SJSA1 (cell line): ENCODE data around the gene AFAP1. TPM values are rescaled to one million over a fixed set of nuclear protein-coding genes. Genes with fewer than 3 reads are reported as not detected.
A peak's percentile ranks its signal among the peaks of the same experiment; 100 is the strongest.

ENCODE experiments used
- DNase-seq, 2 experiments: peaks; one replicate each; pipeline ENCODE4 v3.0.0-alpha.2; 2015 to 2020; ENCODE audit warnings: low spot score in 2 of 2, low read depth in 1 of 2
- H3K27ac ChIP-seq: fragments of 250-450 bp; sonication (Bioruptor Pico); 2 replicates; pipeline ENCODE4 v1.5.1; 2020; ENCODE audit warnings: mild to moderate bottlenecking, moderate library complexity
- H3K27me3 ChIP-seq: fragments of 250-450 bp; sonication (Bioruptor Pico); replicated peaks from 2 replicates; pipeline ENCODE4 v1.5.1; 2020; ENCODE audit warnings: mild to moderate bottlenecking, moderate library complexity
- H3K36me3 ChIP-seq: fragments of 250-450 bp; sonication (Bioruptor Pico); 2 replicates; pipeline ENCODE4 v1.5.1; 2020; ENCODE audit warnings: mild to moderate bottlenecking
- H3K4me1 ChIP-seq: fragments of 250-450 bp; sonication (Bioruptor Pico); replicated peaks from 2 replicates; pipeline ENCODE4 v1.6.1; 2021; ENCODE audit warnings: mild to moderate bottlenecking
- H3K4me3 ChIP-seq: fragments of 250-450 bp; sonication (Bioruptor Pico); 2 replicates; pipeline ENCODE4 v1.5.1; 2020; ENCODE audit warnings: mild to moderate bottlenecking
- H3K9me3 ChIP-seq: fragments of 250-450 bp; sonication (Bioruptor Pico); replicated peaks from 2 replicates; pipeline ENCODE4 v1.5.1; 2020; ENCODE audit warnings: mild to moderate bottlenecking
- total RNA-seq: library from RNA; depleted of rRNA; stranded (reverse); fragments of >200 nt; shearing (Covaris generic); gene quantifications from 2 replicates; pipeline ENCODE4 v1.2.3, GENCODE V29; 2014

The AFAP1 gene
- total RNA-seq, 1 experiment from 2014 or later = 47.4 TPM

- peaks cover 7% of the 10 kb centered on the region for H3K4me1 ChIP-seq
- no peak for DNase-seq
- no peak overlapping the region for H3K4me3 ChIP-seq
- H3K27ac ChIP-seq = no peak overlapping the region
- H3K36me3 ChIP-seq = peaks cover 73% of the 10 kb centered on the region
- H3K27me3 ChIP-seq = no peaks in the 10 kb centered on the region
- no peaks in the 10 kb centered on the region for H3K9me3 ChIP-seq
Measured at GRCh38 chr4:7784131-7784870, 155.4 kb downstream of the AFAP1 start.

- Histone ChIP-seq H3K4me1 (peaks cover 12% of the 10 kb centered on the region), H3K27ac (no peak overlapping the region)
- no peak for DNase-seq
Measured at GRCh38 chr4:7783541-7783940, 156.1 kb downstream of the AFAP1 start.

DNA sequence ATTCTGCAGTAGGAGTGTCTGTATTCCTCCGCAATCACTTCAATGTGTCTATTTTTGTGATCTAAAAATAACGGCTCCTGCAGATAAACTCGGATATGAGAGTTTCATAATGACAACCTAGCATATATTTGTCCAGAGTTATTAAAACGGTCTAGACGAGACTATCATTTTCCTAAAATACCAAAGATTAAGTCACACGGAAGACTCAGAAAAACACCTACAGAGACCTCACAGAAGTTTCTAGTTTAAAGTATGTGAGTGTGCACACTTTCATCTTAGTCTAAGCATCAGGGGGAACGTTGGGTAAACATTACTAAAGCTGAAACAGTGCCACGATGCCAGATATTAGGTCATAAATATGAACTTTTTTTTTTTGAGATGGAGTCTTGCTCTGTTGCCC is 156.9 kb downstream of the AFAP1 start:
- no peak overlapping the region for H3K4me3 ChIP-seq
- DNase-seq = no peak
- H3K9me3 ChIP-seq = no peaks in the 10 kb centered on the region
- H3K36me3 ChIP-seq = peaks cover 86% of the 10 kb centered on the region
- no peaks in the 10 kb centered on the region for H3K27me3 ChIP-seq
- peaks cover 17% of the 10 kb centered on the region for H3K4me1 ChIP-seq
- no peak overlapping the region for H3K27ac ChIP-seq

More at GRCh38 chr4:7783541-7783940, 156.1 kb downstream of the AFAP1 start:
- Histone ChIP-seq H3K9me3 (no peaks in the 10 kb centered on the region), H3K27me3 (no peaks in the 10 kb centered on the region), H3K36me3 (peaks cover 78% of the 10 kb centered on the region), H3K4me3 (no peak overlapping the region)

GRCh38 chr4:7781993-7782392 is 157.7 kb downstream of the AFAP1 start:
- no peaks in the 10 kb centered on the region for H3K27me3 ChIP-seq
- peaks cover 17% of the 10 kb centered on the region for H3K4me1 ChIP-seq
- no peak overlapping the region for H3K27ac ChIP-seq
- DNase-seq = no peak
- no peaks in the 10 kb centered on the region for H3K9me3 ChIP-seq
- peaks cover 87% of the 10 kb centered on the region for H3K36me3 ChIP-seq
- H3K4me3 ChIP-seq = no peak overlapping the region

DNA sequence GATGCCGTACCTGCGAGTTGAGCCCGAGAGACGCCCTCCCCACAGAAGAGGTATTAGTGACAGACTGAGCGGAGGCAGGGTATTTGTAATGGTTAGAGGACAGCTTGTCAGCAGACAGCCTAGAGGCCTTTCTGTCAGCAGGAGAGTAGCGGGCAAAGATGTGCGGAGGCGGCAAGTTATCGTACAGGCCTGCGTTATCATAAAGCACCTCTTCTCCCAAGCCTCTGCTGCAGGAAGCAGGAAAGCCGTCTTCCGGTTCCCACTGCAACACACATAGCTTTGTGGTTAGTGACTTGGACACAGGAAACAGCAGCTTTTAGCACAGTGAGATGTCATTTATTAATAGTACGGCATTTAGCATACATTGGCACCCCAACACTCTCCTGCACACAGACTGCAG is 158.3 kb downstream of the AFAP1 start:
- Histone ChIP-seq H3K27ac (no peak overlapping the region), H3K36me3 (peaks cover 89% of the 10 kb centered on the region), H3K9me3 (no peaks in the 10 kb centered on the region), H3K4me3 (no peak overlapping the region), H3K4me1 (peaks cover 17% of the 10 kb centered on the region), H3K27me3 (no peaks in the 10 kb centered on the region)
- no peak for DNase-seq

DNA sequence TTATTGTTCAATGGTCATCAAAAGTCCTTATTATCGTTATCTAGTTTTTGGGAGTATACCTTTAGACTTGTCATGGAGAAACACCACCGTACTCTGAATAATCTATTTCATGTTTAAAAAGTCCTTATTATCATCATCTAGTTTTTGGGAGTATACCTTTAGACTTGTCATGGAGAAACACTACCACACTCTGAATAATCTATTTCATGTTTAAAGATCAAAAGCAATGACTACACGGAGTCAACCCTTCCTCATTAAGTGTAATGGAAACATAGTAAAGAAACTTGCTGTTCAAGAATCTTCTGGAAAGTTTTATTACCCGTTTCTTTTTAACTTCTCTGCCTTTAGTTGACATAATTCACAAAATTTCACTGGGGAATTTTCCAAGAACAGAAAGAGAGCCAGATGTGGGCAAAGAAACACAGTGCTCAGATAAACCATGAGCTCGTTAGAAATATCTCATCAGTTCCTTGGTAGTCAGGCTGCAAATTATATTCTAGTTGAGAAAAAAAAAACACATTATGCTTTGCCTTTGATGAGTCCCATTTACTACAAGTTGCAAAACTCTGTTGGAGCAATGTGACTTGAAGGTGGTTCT is 158.8 kb downstream of the AFAP1 start:
- no peaks in the 10 kb centered on the region for H3K9me3 ChIP-seq
- H3K4me3 ChIP-seq = no peak overlapping the region
- H3K27ac ChIP-seq = no peak overlapping the region
- peaks cover 89% of the 10 kb centered on the region for H3K36me3 ChIP-seq
- DNase-seq = no peak
- H3K4me1 ChIP-seq = peaks cover 17% of the 10 kb centered on the region
- H3K27me3 ChIP-seq = no peaks in the 10 kb centered on the region

- H3K9me3 ChIP-seq = no peaks in the 10 kb centered on the region
- peaks cover 17% of the 10 kb centered on the region for H3K4me1 ChIP-seq
- H3K36me3 ChIP-seq = peaks cover 90% of the 10 kb centered on the region
- H3K27ac ChIP-seq = peak overlapping the region; percentile 29; the same call in 1 of the 2 replicates
- H3K27me3 ChIP-seq = no peaks in the 10 kb centered on the region
- no peak for DNase-seq
- peak overlapping the region; percentile 22; the same call in 1 of the 2 replicates for H3K4me3 ChIP-seq
Measured at GRCh38 chr4:7779432-7779768, 160.3 kb downstream of the AFAP1 start.

DNA sequence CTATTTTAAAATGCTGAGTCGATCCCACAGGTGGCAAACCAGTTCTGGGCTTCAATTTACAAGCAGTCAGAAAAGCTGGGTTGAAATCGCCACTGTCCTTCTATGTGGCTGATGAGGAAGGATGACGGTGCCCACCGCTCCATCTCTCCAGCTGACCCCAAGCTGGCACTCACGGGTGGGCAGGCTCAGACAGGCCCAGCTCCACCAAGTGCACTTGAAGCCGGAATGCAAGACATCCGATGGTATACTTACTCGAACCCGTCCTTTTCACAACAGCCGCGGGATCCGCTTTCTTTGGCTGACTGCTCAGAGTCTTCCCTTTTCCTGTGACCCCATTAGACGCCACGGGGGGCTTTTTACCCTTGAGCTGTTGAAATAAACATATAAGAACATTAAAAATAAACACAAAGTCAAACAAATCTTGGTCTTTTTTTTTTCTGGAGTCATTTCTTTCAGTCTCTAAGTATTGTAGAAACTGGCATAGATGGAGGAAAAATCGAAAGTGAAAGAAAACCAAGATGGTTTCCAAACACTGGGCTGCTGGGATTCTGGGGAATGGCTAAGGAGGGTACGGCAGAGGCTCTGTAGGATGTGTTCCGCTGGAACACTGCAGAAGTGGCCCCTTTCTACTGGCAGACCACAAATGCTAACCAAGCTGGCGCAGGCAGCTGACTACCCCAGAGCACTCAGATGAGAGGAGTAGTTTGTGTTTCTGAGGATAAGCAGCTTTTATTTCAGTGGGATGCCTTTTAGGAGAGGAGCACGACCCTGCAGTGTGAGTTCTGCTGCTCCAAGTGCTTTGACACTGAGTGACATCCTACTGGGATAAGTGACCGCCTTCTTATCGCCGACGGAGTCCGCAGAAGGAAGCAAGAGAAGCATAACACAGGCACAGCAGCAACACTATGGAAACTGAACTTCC is 160.9 kb downstream of the AFAP1 start:
- no peaks in the 10 kb centered on the region for H3K9me3 ChIP-seq
- peak overlapping the region; percentile 22 for H3K4me3 ChIP-seq
- peaks cover 17% of the 10 kb centered on the region for H3K4me1 ChIP-seq
- peak in 1 of 2 experiments; percentile 55 for DNase-seq
- peaks cover 91% of the 10 kb centered on the region for H3K36me3 ChIP-seq
- H3K27ac ChIP-seq = peak overlapping the region; percentile 29
- H3K27me3 ChIP-seq = no peaks in the 10 kb centered on the region

DNA sequence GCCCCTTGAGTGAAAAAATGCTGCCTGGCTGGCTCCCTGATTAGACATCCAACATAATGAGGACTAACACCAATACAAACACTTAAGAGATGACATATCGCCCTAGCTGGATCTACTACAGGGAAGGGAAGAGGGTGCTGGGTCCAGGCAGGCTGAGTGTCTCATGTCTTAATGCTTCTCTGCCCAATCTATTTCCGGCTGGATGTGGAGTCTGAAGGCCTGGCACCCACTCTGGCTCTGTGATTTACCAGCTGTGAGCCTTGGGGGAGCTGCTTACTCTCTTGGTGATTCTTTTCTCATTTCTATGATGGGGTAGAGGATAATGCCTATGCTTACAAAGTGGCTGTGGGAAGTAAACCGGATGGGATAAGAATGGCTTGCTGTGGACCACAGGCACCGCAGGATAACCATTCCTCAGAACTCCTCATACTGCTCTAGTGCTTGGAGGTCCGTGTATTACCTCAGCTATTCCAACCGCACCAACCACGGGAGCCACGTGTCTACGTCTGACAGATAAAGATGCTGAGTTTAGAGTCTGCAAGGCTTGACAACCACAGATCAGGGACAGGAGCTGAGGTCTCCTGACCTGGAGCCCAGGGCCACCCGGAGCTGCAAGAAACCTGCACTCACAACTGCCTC is 161.7 kb downstream of the AFAP1 start:
- no peaks in the 10 kb centered on the region for H3K27me3 ChIP-seq
- peak; percentile 21 to 46 for DNase-seq
- peaks cover 95% of the 10 kb centered on the region for H3K36me3 ChIP-seq
- no peak overlapping the region; the same call in 1 of the 2 replicates for H3K27ac ChIP-seq
- no peaks in the 10 kb centered on the region for H3K9me3 ChIP-seq
- peaks cover 17% of the 10 kb centered on the region for H3K4me1 ChIP-seq
- H3K4me3 ChIP-seq = no peak overlapping the region

DNA sequence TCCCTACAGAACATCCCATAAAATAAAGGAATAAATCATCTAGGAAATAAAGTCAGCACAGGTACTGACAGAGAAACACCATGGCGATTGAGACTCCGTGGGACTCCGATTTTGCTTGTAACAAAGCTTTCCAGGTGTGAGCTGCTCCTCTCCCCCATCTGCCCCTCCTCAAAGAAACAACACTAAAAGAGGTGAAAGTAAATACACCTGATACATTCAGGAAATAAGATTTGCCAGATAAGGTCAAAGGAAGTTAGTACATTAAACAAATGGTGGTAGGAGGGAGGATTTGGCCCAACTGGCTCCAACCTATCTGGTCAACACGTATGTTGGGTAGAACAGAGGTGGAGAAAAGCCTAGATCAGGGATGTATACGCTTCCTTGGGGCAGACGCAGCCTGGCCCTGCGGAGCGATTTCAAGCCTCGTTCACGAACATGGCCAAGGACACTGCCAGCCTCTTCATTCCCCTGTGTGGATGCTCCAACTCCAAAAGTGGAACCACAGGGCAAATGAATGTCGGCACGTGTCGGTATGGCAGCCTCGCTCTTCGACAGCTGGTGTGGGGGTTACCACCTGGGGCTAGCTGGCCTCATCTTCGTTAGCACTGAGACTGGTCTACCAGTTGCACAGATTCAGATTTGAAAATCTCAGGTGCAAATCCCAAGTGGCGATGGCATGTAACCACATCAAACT is 162.5 kb downstream of the AFAP1 start:
- no peak for DNase-seq
- Histone ChIP-seq H3K4me3 (no peak overlapping the region), H3K27ac (no peak overlapping the region), H3K27me3 (no peaks in the 10 kb centered on the region), H3K4me1 (peaks cover 17% of the 10 kb centered on the region), H3K9me3 (no peaks in the 10 kb centered on the region), H3K36me3 (peaks cover 96% of the 10 kb centered on the region)

DNA sequence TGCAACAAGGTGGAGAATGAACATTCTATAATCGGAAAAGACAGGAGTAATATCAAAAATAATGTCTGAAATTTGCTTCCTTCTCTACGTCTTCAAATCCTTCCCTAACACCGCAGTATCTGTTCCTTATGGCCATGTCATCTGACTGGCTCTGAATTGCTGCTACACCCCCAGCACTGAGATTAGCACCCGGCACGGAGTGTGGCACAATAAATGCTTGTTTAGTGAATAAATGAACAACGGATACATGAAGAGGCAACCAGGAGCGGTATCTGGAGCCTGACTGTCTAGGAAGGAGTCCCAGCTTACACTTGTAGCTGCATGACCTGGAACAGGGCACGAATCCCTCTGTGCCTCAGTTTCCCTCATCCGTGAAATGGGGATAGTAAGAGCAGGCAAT is 164.3 kb downstream of the AFAP1 start:
- peaks cover 17% of the 10 kb centered on the region for H3K4me1 ChIP-seq
- H3K36me3 ChIP-seq = peaks cover 92% of the 10 kb centered on the region
- no peak overlapping the region for H3K27ac ChIP-seq
- H3K27me3 ChIP-seq = no peaks in the 10 kb centered on the region
- no peaks in the 10 kb centered on the region for H3K9me3 ChIP-seq
- DNase-seq = no peak
- no peak overlapping the region for H3K4me3 ChIP-seq

GRCh38 chr4:7774301-7775294 is 165.1 kb downstream of the AFAP1 start:
- no peak for DNase-seq
- Histone ChIP-seq H3K36me3 (peaks cover 91% of the 10 kb centered on the region), H3K4me3 (no peak overlapping the region), H3K27me3 (no peaks in the 10 kb centered on the region), H3K9me3 (no peaks in the 10 kb centered on the region), H3K4me1 (peaks cover 12% of the 10 kb centered on the region), H3K27ac (no peak overlapping the region)
